Endodermal cell (in vitro differentiated cells): ENCODE data around the gene EPHB3. TPM values are rescaled to one million over a fixed set of nuclear protein-coding genes. Genes with fewer than 3 reads are reported as not detected.

Source experiments
- DNase-seq: peaks from one replicate; pipeline ENCODE4 v3.0.0-alpha.2; 2017
- H3K27ac ChIP-seq: 2 replicates; pipeline ENCODE4 v1.5.1; 2013; ENCODE audit warnings: mild to moderate bottlenecking, low read depth, low read length, moderate library complexity
- H3K27me3 ChIP-seq: 2 replicates; pipeline ENCODE4 v1.6.1; 2013; ENCODE audit warnings: mild to moderate bottlenecking, low read length, moderate library complexity; ENCODE audit not compliant: insufficient read depth, control insufficient read depth, poor library complexity, severe bottlenecking
- H3K36me3 ChIP-seq: 2 replicates; pipeline ENCODE4 v1.7.0; 2013; ENCODE audit warnings: mild to moderate bottlenecking, low read length, moderate library complexity; ENCODE audit not compliant: control insufficient read depth, insufficient read depth
- H3K4me1 ChIP-seq: one replicate; pipeline ENCODE4 v1.7.0; 2013; ENCODE audit warnings: low read length; ENCODE audit not compliant: control insufficient read depth, insufficient read depth
- H3K4me3 ChIP-seq: 2 replicates; pipeline ENCODE4 v1.5.1; 2013; ENCODE audit warnings: mild to moderate bottlenecking, low read length, moderate library complexity
- H3K9ac ChIP-seq: 2 replicates; pipeline ENCODE4 v1.6.1; 2013; ENCODE audit warnings: mild to moderate bottlenecking, low read length, moderate library complexity; ENCODE audit not compliant: poor library complexity, severe bottlenecking; ENCODE audit errors: extremely low read depth
- H3K9me3 ChIP-seq: 2 replicates; pipeline ENCODE4 v1.6.1; 2013; ENCODE audit warnings: mild to moderate bottlenecking, low read length, moderate library complexity; ENCODE audit not compliant: control insufficient read depth
- H3K27ac Mint-ChIP-seq: 2 replicates; pipeline ENCODE4 v1.8.0; 2020; ENCODE audit warnings: mixed read lengths
- H3K27me3 Mint-ChIP-seq: 2 replicates; pipeline ENCODE4 v1.8.0; 2021; ENCODE audit warnings: mild to moderate bottlenecking, mixed read lengths; ENCODE audit not compliant: insufficient read depth
- H3K36me3 Mint-ChIP-seq: 2 replicates; pipeline ENCODE4 v1.8.0; 2020; ENCODE audit warnings: low read depth, mixed read lengths
- H3K4me1 Mint-ChIP-seq: 2 replicates; pipeline ENCODE4 v1.8.0; 2020; ENCODE audit warnings: mixed read lengths
- H3K4me3 Mint-ChIP-seq: 2 replicates; pipeline ENCODE4 v1.8.0; 2020; ENCODE audit warnings: mild to moderate bottlenecking, moderate library complexity, mixed read lengths
- H3K9me3 Mint-ChIP-seq: 2 replicates; pipeline ENCODE4 v1.8.0; 2020; ENCODE audit warnings: mild to moderate bottlenecking, mixed read lengths
- CTCF ChIP-seq: fragments of 200-600 bp; sonication (generic); conservative IDR thresholded peaks from 2 replicates; pipeline ENCODE4 v1.5.0; 2021; ENCODE audit warnings: antibody characterized with exemption, mild to moderate bottlenecking
- WGBS, 2 experiments: methylation state at CpG; one replicate each; pipeline versions ENCODE4 v1.1.5 to v1.1.7; 2013; ENCODE audit warnings: missing lambda C conversion rate in 2 of 2, mixed read lengths in 1 of 2; ENCODE audit not compliant: insufficient coverage in 1 of 2, insufficient read length in 1 of 2; 5-methylcytosine and 5-hydroxymethylcytosine counted together
- total RNA-seq, 2 donors: library from RNA; stranded (reverse); fragmentation: NEBNext Ultra II Directional in 1 of 2; extraction: Animal tissue kit (Norgen Biotek cat#: 25700) in 1 of 2; gene quantifications; 2 replicates in 1 of 2; 3 replicates in 1 of 2; pipeline ENCODE4 v1.2.1, GENCODE V29; 2021

The EPHB3 gene
- total RNA-seq, 2 donors from 2014 or later = 32.7 to 36.9 TPM

GRCh38 chr3:184576457-184577240 is 15.1 kb downstream of the EPHB3 start:
- H3K4me3 Mint-ChIP-seq = no peak overlapping the region
- no peak for DNase-seq
- Histone ChIP-seq H3K4me3 (no peak overlapping the region), H3K27me3 (no peaks in the 10 kb centered on the region), H3K9me3 (no peaks in the 10 kb centered on the region), H3K36me3 (peaks cover 87% of the 10 kb centered on the region), H3K9ac (no peak overlapping the region), H3K27ac (no peak overlapping the region), H3K4me1 (peaks cover 12% of the 10 kb centered on the region)
- peaks cover 10% of the 10 kb centered on the region for H3K27me3 Mint-ChIP-seq
- peaks cover 28% of the 10 kb centered on the region for H3K4me1 Mint-ChIP-seq
- TF ChIP-seq CTCF = no peak
- peaks cover 74% of the 10 kb centered on the region for H3K36me3 Mint-ChIP-seq
- no peak overlapping the region for H3K27ac Mint-ChIP-seq
- 93 to 95% methylated on average over 20 to 25 of the region's 25 CpGs for WGBS, 2 experiments
- no peaks in the 10 kb centered on the region for H3K9me3 Mint-ChIP-seq

GRCh38 chr3:184577546-184577945 is 16.0 kb downstream of the EPHB3 start:
- Histone ChIP-seq H3K9me3 (no peaks in the 10 kb centered on the region), H3K4me1 (peaks cover 20% of the 10 kb centered on the region), H3K27ac (no peak overlapping the region), H3K27me3 (no peaks in the 10 kb centered on the region), H3K9ac (no peak overlapping the region), H3K4me3 (no peak overlapping the region), H3K36me3 (peaks cover 85% of the 10 kb centered on the region)
- H3K36me3 Mint-ChIP-seq = peaks cover 65% of the 10 kb centered on the region
- WGBS, 2 experiments = 95 to 100% methylated on average over 9 to 15 of the region's 15 CpGs
- no peaks in the 10 kb centered on the region for H3K9me3 Mint-ChIP-seq
- H3K27me3 Mint-ChIP-seq = peaks cover 4% of the 10 kb centered on the region
- H3K27ac Mint-ChIP-seq = no peak overlapping the region
- DNase-seq = no peak
- no peak overlapping the region for H3K4me3 Mint-ChIP-seq
- TF ChIP-seq CTCF = no peak
- peaks cover 32% of the 10 kb centered on the region for H3K4me1 Mint-ChIP-seq

- H3K27ac Mint-ChIP-seq = no peak overlapping the region
- H3K4me3 ChIP-seq = no peak overlapping the region
- no peak for TF ChIP-seq CTCF
- no peaks in the 10 kb centered on the region for H3K9me3 Mint-ChIP-seq
- H3K9me3 ChIP-seq = no peaks in the 10 kb centered on the region
- H3K9ac ChIP-seq = no peak overlapping the region
- H3K4me1 Mint-ChIP-seq = peaks cover 39% of the 10 kb centered on the region
- H3K27me3 Mint-ChIP-seq = peaks cover 6% of the 10 kb centered on the region
- H3K27me3 ChIP-seq = no peaks in the 10 kb centered on the region
- no peak for DNase-seq
- peaks cover 79% of the 10 kb centered on the region for H3K36me3 ChIP-seq
- H3K4me1 ChIP-seq = peaks cover 26% of the 10 kb centered on the region
- H3K36me3 Mint-ChIP-seq = peaks cover 58% of the 10 kb centered on the region
- no peak overlapping the region for H3K4me3 Mint-ChIP-seq
- H3K27ac ChIP-seq = no peak overlapping the region
- WGBS, 2 experiments = 91 to 92% methylated on average over 6 to 7 of the region's 7 CpGs
Observed at GRCh38 chr3:184578218-184578617, 16.6 kb downstream of the EPHB3 start.
